B cell (primary cell): ENCODE measurements around the gene LAMC2.

Source experiments
- CTCF ChIP-seq: fragments of 200-600 bp; IDR thresholded peaks from one replicate; pipeline ENCODE4 v1.8.0; 2022; ENCODE audit warnings: antibody characterized with exemption, mild to moderate bottlenecking
- EZH2 ChIP-seq: IDR thresholded peaks from 2 replicates; pipeline ENCODE4 v1.6.1; 2012; ENCODE audit warnings: borderline replicate concordance, low read depth, mild to moderate bottlenecking, moderate library complexity, low read length; ENCODE audit not compliant: insufficient read depth, poor library complexity, severe bottlenecking

- TF ChIP-seq CTCF (no peak), EZH2 (no peak)
Observed at GRCh38 chr1:183219616-183220009, 33.5 kb downstream of the LAMC2 start.
